Lung (tissue), 12 donors: ENCODE data around the gene TMEM131L. TPM values are rescaled to one million over a fixed set of nuclear protein-coding genes. Genes with fewer than 3 reads are reported as not detected.

Experiments
- ATAC-seq: fragments of 200-7000 bp; cut with Tn5 transposase; one replicate; pipeline ENCODE4 v1.9.1; 2020; ENCODE audit warnings: moderate number of reproducible peaks; ENCODE audit not compliant: insufficient read depth, low FRiP score
- DNase-seq, 3 donors: peaks; one replicate each; pipeline ENCODE4 v3.0.0-alpha.2; 2013 to 2017
- H3K27ac ChIP-seq, 2 donors: one replicate each; pipeline ENCODE4 v1.5.1; 2013; ENCODE audit warnings: mild to moderate bottlenecking in 2 of 2, moderate library complexity in 2 of 2, control low read depth in 1 of 2, inconsistent platforms in 1 of 2, low read depth in 1 of 2, low read length in 1 of 2
- H3K27me3 ChIP-seq, 3 donors: one replicate each; pipeline ENCODE4 v1.5.1; 2013; ENCODE audit warnings: low read length in 2 of 3; ENCODE audit not compliant: control insufficient read depth in 3 of 3, insufficient read depth in 3 of 3
- H3K36me3 ChIP-seq, 4 donors: one replicate each; pipeline ENCODE4 v1.5.1; 2013; ENCODE audit warnings: low read length in 4 of 4, mild to moderate bottlenecking in 1 of 4, moderate library complexity in 1 of 4; ENCODE audit not compliant: control insufficient read depth in 4 of 4, insufficient read depth in 4 of 4
- H3K4me1 ChIP-seq, 5 donors: one replicate each; pipeline ENCODE4 v1.5.1; 2013; ENCODE audit warnings: low read length in 5 of 5, mild to moderate bottlenecking in 2 of 5, moderate library complexity in 1 of 5; ENCODE audit not compliant: control insufficient read depth in 5 of 5, insufficient read depth in 5 of 5
- H3K4me3 ChIP-seq: one replicate; pipeline ENCODE4 v1.5.1; 2013; ENCODE audit warnings: mild to moderate bottlenecking, control low read depth, moderate library complexity
- H3K9ac ChIP-seq, 2 donors: one replicate each; pipeline ENCODE4 v1.5.1; 2013; ENCODE audit warnings: low read length in 2 of 2, control low read depth in 1 of 2; ENCODE audit not compliant: insufficient read depth in 1 of 2
- H3K9me3 ChIP-seq, 4 donors: one replicate each; pipeline ENCODE4 v1.5.1; 2013; ENCODE audit warnings: low read length in 3 of 4, mild to moderate bottlenecking in 1 of 4, moderate library complexity in 1 of 4; ENCODE audit not compliant: control insufficient read depth in 4 of 4, insufficient read depth in 3 of 4
- CTCF ChIP-seq: IDR thresholded peaks from 2 replicates; pipeline ENCODE4 v1.5.1; 2012; ENCODE audit warnings: mild to moderate bottlenecking; ENCODE audit errors: control extremely low read depth, extremely low read depth
- WGBS, 2 donors: extraction: QIAGEN DNeasy Blood & Tissue Kit; methylation state at CpG; one replicate each; pipeline ENCODE4 v1.1.7; 2013; 5-methylcytosine and 5-hydroxymethylcytosine counted together
- polyA plus RNA-seq, 2 donors: library from polyadenylated mRNA; stranded (reverse); fragments of 200-250 nt; gene quantifications; one replicate each; pipeline ENCODE4 v1.2.1, GENCODE V29; 2013
- total RNA-seq, 2 donors: library from RNA; depleted of rRNA in 1 of 2; stranded (reverse); fragments of >200 nt in 1 of 2; gene quantifications; one replicate each; pipeline ENCODE4 v1.2.1, GENCODE V29; 2014 to 2021
- donor health status: control.
- donor health status: control.
- donor health status: Bipolar disorder and iron deficiency.
- donor health status: healthy.
- donor health status: DM: yes; HTN: yes; CAD: no.

The TMEM131L gene
- total and polyA plus RNA-seq, 4 donors, result 2.9 to 40.6 (median 11.8) TPM

- no peak for TF ChIP-seq CTCF
- no peaks in the 10 kb centered on the region for H3K27me3 ChIP-seq
- ATAC-seq (no peak), DNase-seq (no peak)
- H3K9me3 ChIP-seq, result no peaks in the 10 kb centered on the region
- 97% methylated on average over 7 of the region's 7 CpGs for WGBS, 2 donors
- peak overlapping the region in 1 of 2 donors; percentile 47 for H3K9ac ChIP-seq
- peaks cover 0 to 3% (median 0%) of the 10 kb centered on the region in 4 donors for H3K36me3 ChIP-seq
- peak overlapping the region in 1 of 2 donors; percentile 77 for H3K27ac ChIP-seq
- H3K4me3 ChIP-seq, result no peak overlapping the region
- H3K4me1 ChIP-seq, result peaks cover 0 to 23% (median 7%) of the 10 kb centered on the region in 5 donors
Observed at GRCh38 chr4:153573221-153573620, 107.1 kb downstream of the TMEM131L start.

DNA sequence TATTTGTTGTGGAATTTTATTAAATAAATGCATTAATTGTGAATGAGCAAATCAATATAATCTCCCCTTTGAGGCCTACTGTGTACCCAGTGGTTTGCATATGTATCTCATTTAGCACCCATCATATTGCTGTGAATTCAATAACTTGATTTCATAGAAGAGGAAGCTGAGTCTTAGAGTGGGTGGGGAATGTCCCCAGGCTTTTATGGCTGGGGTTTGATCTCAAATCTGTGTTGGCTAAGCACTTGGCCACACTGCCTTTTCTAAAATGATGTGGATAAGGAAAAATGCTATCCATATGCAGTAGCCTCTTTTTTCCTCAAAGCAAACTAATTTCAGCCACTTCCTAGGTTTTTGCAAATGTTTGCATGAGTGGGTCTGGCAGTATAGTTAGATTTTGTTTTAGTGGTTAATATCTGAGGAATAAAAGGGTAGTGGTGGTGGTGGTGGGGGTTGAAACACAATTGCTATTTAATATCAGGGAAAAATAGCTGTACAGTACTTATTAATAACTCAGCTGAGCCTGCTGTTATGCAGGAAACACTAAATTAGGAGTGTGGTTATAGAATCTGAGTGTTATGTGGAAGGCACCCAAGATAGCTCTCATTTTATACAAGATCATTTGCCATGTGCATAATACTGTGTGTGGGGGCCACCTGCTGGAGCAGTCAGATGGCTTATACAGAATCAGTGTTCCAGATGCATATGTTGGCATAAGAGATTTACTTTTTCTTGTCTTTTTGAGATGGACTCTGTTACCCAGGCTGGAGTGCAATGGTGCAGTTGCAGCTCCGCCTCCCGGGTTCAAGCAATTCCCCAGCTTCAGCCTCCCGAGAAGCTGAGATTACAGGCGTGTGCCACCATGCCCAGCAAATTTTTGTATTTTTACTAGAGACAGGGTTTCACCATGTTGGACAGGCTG is 108.0 kb downstream of the TMEM131L start:
- TF ChIP-seq CTCF, result peak; percentile 62
- Histone ChIP-seq H3K4me3 (no peak overlapping the region), H3K9me3 (no peaks in the 10 kb centered on the region), H3K27me3 (no peaks in the 10 kb centered on the region), H3K9ac (no peak overlapping the region), H3K36me3 (peaks cover 0 to 3% (median 0%) of the 10 kb centered on the region in 4 donors), H3K4me1 (peaks cover 0 to 20% (median 7%) of the 10 kb centered on the region in 5 donors), H3K27ac (peak overlapping the region in 1 of 2 donors; percentile 77)
- ATAC-seq, result peak; percentile 74
- 87 to 89% methylated on average over 4 of the region's 4 CpGs for WGBS, 2 donors
- peak; percentile 82 to 98 (median 97) for DNase-seq

DNA sequence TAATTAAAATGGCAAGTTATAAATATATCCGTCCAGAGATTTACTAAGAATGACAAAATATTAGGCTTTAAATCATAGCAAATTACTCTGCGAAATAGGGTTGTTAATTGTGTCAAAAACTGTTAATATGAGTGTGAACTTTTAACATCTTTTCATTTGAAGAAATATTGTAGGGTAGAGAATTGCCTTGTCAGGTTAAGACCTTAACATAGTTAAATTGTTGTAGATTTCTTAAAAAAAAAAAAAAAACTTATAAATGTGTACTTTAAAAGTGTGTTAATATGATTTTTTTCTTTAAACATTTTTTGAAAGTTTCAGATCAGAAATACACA is 110.2 kb downstream of the TMEM131L start:
- peaks cover 0 to 20% (median 2%) of the 10 kb centered on the region in 5 donors for H3K4me1 ChIP-seq
- 65 to 71% methylated on average over 2 of the region's 2 CpGs for WGBS, 2 donors
- no peak for TF ChIP-seq CTCF
- peaks cover 0 to 3% (median 0%) of the 10 kb centered on the region in 4 donors for H3K36me3 ChIP-seq
- no peak overlapping the region for H3K9ac ChIP-seq
- ATAC-seq, result no peak
- no peak overlapping the region for H3K27ac ChIP-seq
- no peaks in the 10 kb centered on the region for H3K9me3 ChIP-seq
- no peak for DNase-seq
- no peaks in the 10 kb centered on the region for H3K27me3 ChIP-seq
- no peak overlapping the region for H3K4me3 ChIP-seq
